K562 (cell line): ENCODE data around the gene AK4. TPM values are rescaled to one million over a fixed set of nuclear protein-coding genes. Genes with fewer than 3 reads are reported as not detected.
"Not testable (repeated sequence)": the region's sequence is repeated elsewhere in the genome, so short reads cannot be mapped to it uniquely, and the experiment has no call there.

Experiments used
- ATAC-seq: fragments of 200-7000 bp; cut with Tn5 transposase; 3 replicates; pipeline ENCODE4 v1.9.1; 2020; ENCODE audit warnings: moderate library complexity
- Bru-seq: library from RNA; stranded (reverse); fragments of 400-500 nt; gene quantifications from one replicate; lab custom pipeline; 2021; lab: Mats Ljungman, UMichigan
- BruChase-seq, 2 experiments: library from RNA; stranded (reverse); fragments of 400-500 nt; gene quantifications; one replicate each; lab custom pipeline; 2021; lab: Mats Ljungman, UMichigan
- BruUV-seq: library from RNA; stranded (reverse); fragments of 400-500 nt; replicated peaks from 2 replicates; lab custom pipeline; 2021; lab: Mats Ljungman, UMichigan
- CTCF ChIA-PET: fragments of 300-600 bp; formaldehyde crosslinking; extraction: SDS; loops from one replicate; lab custom pipeline; 2021; ENCODE audit warnings: low intra/inter-chr PET ratio; lab: Yijun Ruan, JAX
- POLR2A ChIA-PET: fragments of 300-600, 350-650 bp; sonication (Branson Sonifier 250); formaldehyde crosslinking; extraction: SDS; loops from one replicate; lab custom pipeline; 2021; ENCODE audit warnings: antibody characterized with exemption, inconsistent platforms; lab: Yijun Ruan, JAX
- DNase-seq, 4 experiments: peaks; one replicate each; pipeline versions ENCODE4 v3.0.0 to v3.0.0-alpha.2; 2011 to 2018; ENCODE audit warnings: low spot score in 3 of 4, mixed read lengths in 3 of 4; ENCODE audit errors: extremely low read depth in 1 of 4
- FAIRE-seq: peaks from 2 replicates; lab custom pipeline; 2011; peaks lifted over from hg19 to GRCh38; lab: Jason Lieb, UNC
- H2AFZ ChIP-seq: 2 replicates; pipeline ENCODE4 v1.6.0; 2011; ENCODE audit warnings: low read depth, low read length, control low read depth, inconsistent platforms
- H3K27ac ChIP-seq: fragments of 200-600 bp; 3 replicates; pipeline ENCODE4 v1.8.0; 2011; ENCODE audit warnings: low read depth, mild to moderate bottlenecking, control low read depth, inconsistent platforms, low read length, moderate library complexity, mixed read lengths; ENCODE audit errors: extremely low read depth
- H3K27me3 ChIP-seq, 2 experiments: fragments of 300-600 bp in 1 of 2; 2 replicates in 1 of 2; 3 replicates in 1 of 2; pipeline versions ENCODE4 v1.6.0 to v1.8.0; 2011; ENCODE audit warnings: inconsistent platforms in 2 of 2, low read length in 2 of 2, mild to moderate bottlenecking in 1 of 2, mixed read lengths in 1 of 2, moderate library complexity in 1 of 2; ENCODE audit not compliant: control insufficient read depth in 2 of 2, insufficient read depth in 2 of 2
- H3K36me3 ChIP-seq: fragments of 300-600 bp; 3 replicates; pipeline ENCODE4 v1.8.0; 2011; ENCODE audit warnings: mild to moderate bottlenecking, low read length, inconsistent platforms; ENCODE audit not compliant: control insufficient read depth, insufficient read depth
- H3K4me1 ChIP-seq, 2 experiments: fragments of 200-600 bp in 1 of 2; replicated peaks in 1 of 2; 2 replicates in 1 of 2; 3 replicates in 1 of 2; pipeline versions ENCODE4 v1.5.1 to v1.8.0; 2011; ENCODE audit warnings: inconsistent platforms in 2 of 2, low read length in 2 of 2, mild to moderate bottlenecking in 1 of 2, mixed read lengths in 1 of 2, moderate library complexity in 1 of 2; ENCODE audit not compliant: control insufficient read depth in 2 of 2, insufficient read depth in 2 of 2
- H3K4me2 ChIP-seq: 2 replicates; pipeline ENCODE4 v1.6.1; 2011; ENCODE audit warnings: low read length, control low read depth, inconsistent platforms, mixed read lengths; ENCODE audit not compliant: insufficient read depth
- H3K4me3 ChIP-seq: fragments of 200-600 bp; sonication (generic), shearing (Covaris generic); 2 replicates; pipeline ENCODE4 v1.5.1; 2016; ENCODE audit warnings: control low read depth, inconsistent platforms
- H3K79me2 ChIP-seq: fragments of 200-600 bp; 3 replicates; pipeline ENCODE4 v1.8.0; 2011; ENCODE audit warnings: low read length, inconsistent platforms; ENCODE audit not compliant: control insufficient read depth, insufficient read depth
- H3K9ac ChIP-seq, 2 experiments: 2 replicates each; pipeline versions ENCODE4 v1.6.0 to v1.6.1; 2011; ENCODE audit warnings: low read depth in 2 of 2, low read length in 2 of 2, control low read depth in 1 of 2, inconsistent platforms in 1 of 2, mild to moderate bottlenecking in 1 of 2, mixed read lengths in 1 of 2; ENCODE audit not compliant: insufficient read depth in 1 of 2
- H3K9me1 ChIP-seq: one replicate; pipeline ENCODE4 v1.6.0; 2011; ENCODE audit warnings: inconsistent platforms, mild to moderate bottlenecking, low read length, moderate library complexity; ENCODE audit not compliant: control insufficient read depth, insufficient read depth
- H3K9me3 ChIP-seq: replicated peaks from 2 replicates; pipeline ENCODE4 v1.5.1; 2011; ENCODE audit warnings: low read depth, low read length, inconsistent platforms; ENCODE audit not compliant: control insufficient read depth, insufficient read depth
- H4K20me1 ChIP-seq: replicated peaks from 2 replicates; pipeline ENCODE4 v1.6.1; 2011; ENCODE audit warnings: low read length, inconsistent platforms, mixed read lengths; ENCODE audit not compliant: control insufficient read depth, insufficient read depth
- NKRF ChIP-seq: fragments of 450-650 bp; IDR thresholded peaks from 2 replicates; pipeline ENCODE4 v1.6.1; 2016; ENCODE audit warnings: borderline replicate concordance
- NR2C2 ChIP-seq, 2 experiments: fragments of 200-800 bp in 1 of 2; sonication (Bioruptor generic) in 1 of 2; sonication (generic) in 1 of 2; formaldehyde crosslinking in 1 of 2; IDR thresholded peaks; 2 replicates each; pipeline versions ENCODE4 v1.6.1 to v1.8.0; 2016 to 2022; ENCODE audit warnings: mild to moderate bottlenecking in 1 of 2, missing compliant biosample characterization in 1 of 2, missing genetic modification characterization in 1 of 2, missing genetic modification reagents in 1 of 2
- NRF1 ChIP-seq, 2 experiments: fragments of 450-650 bp; IDR thresholded peaks in 1 of 2; conservative IDR thresholded peaks in 1 of 2; 2 replicates each; pipeline ENCODE4 v1.6.1; 2014; ENCODE audit warnings: mild to moderate bottlenecking in 2 of 2
- PCBP1 ChIP-seq: fragments of 200-400 bp; formaldehyde crosslinking; IDR thresholded peaks from 2 replicates; pipeline ENCODE4 v1.6.1; 2018; ENCODE audit warnings: mild to moderate bottlenecking, low read depth, low read length; ENCODE audit not compliant: poor library complexity, severe bottlenecking
- PHF8 ChIP-seq: fragments of 200-600 bp; sonication (generic); IDR thresholded peaks from 2 replicates; pipeline ENCODE4 v1.6.1; 2012; ENCODE audit warnings: mixed run types, mild to moderate bottlenecking, inconsistent platforms, low read length, moderate library complexity, borderline replicate concordance
- POLR2A ChIP-seq: fragments of 450-650 bp; conservative IDR thresholded peaks from 2 replicates; pipeline ENCODE4 v1.6.1; 2016
- U2AF1 ChIP-seq: fragments of 200-400 bp; formaldehyde crosslinking; optimal IDR thresholded peaks from 2 replicates; pipeline ENCODE3; 2017; ENCODE audit warnings: mild to moderate bottlenecking, low read depth, low read length, moderate library complexity
- WGBS: fragments of 100-300 bp; shearing (Covaris generic); methylation state at CpG from one replicate; pipeline ENCODE4 v1.1.6; 2016; ENCODE audit warnings: low coverage, mixed read lengths; ENCODE audit not compliant: insufficient coverage; ENCODE audit errors: missing lambda C conversion rate; 5-methylcytosine and 5-hydroxymethylcytosine counted together
- in situ Hi-C: fragments of 300-500 bp; cut with MboI; formaldehyde crosslinking; loops from 4 replicates; pipeline ENCODE4 v1.15.0; 2018; ENCODE audit warnings: inconsistent platforms, mixed read lengths
- intact Hi-C: fragments of 100-400 bp; cut with micrococcal nuclease; formaldehyde crosslinking; loops from 2 replicates; pipeline ENCODE4 v1.14.2; 2022
- long read RNA-seq, 3 experiments: library from polyadenylated mRNA in 2 of 3; library from RNA in 1 of 3; unstranded in 2 of 3; stranded (forward) in 1 of 3; transcript quantifications; one replicate each; pipeline ENCODE4 v2.0.0, GENCODE V29; 2019 to 2022
- polyA minus RNA-seq, 3 experiments: library from RNA; depleted of rRNA, polyadenylated mRNA; stranded (reverse); fragments of >200 nt; gene quantifications; 2 replicates each; pipeline ENCODE4 v1.2.3, GENCODE V29; 2011
- polyA plus RNA-seq, 8 experiments: library from polyadenylated mRNA; depleted of rRNA in 4 of 8; stranded (reverse) in 5 of 8; unstranded in 3 of 8; fragments of >200 nt; fragmentation: Nextera tagmentation in 2 of 8; fragmentation: Illumina TruSeq in 1 of 8; extraction: Ambion mirVana in 2 of 8; extraction: Trizol in 1 of 8; gene quantifications; 2 replicates each; pipeline versions ENCODE4 v1.2.1 to v1.2.3, GENCODE V29; 2011 to 2014; ENCODE audit warnings: inconsistent platforms in 1 of 8, missing spikeins in 1 of 8
- total RNA-seq, 7 experiments: library from RNA; depleted of rRNA in 6 of 7; stranded (reverse); fragments of >200 nt in 6 of 7; fragmentation: Illumina TruSeq in 2 of 7; extraction: Trizol in 2 of 7; gene quantifications; 2 replicates each; pipeline versions ENCODE4 v1.2.1 to v1.2.3, GENCODE V29; 2011 to 2021; ENCODE audit warnings: low replicate concordance in 1 of 7

The AK4 gene
- total RNA-seq (2011; cell fraction: chromatin; rRNA removed; ENCODE audit: low replicate concordance): 12.9 and 19.3 TPM in 2 replicates
- 6.2 and 7.2 TPM in 2 replicates for total RNA-seq (2011; cell fraction: nucleolus; rRNA removed)
- total RNA-seq (2011; cell fraction: nucleoplasm; rRNA removed): 13.3 and 19.4 TPM in 2 replicates
- total RNA-seq (2014; rRNA removed): 19.1 and 21.4 TPM in 2 replicates
- total RNA-seq (2014; rRNA removed; fragmentation: Illumina TruSeq; extraction: Trizol): 21.5 and 24.8 TPM in 2 replicates
- 10.4 and 12.0 TPM in 2 replicates for total RNA-seq (2015; rRNA removed; fragmentation: Illumina TruSeq; extraction: Trizol)
- 34.9 and 36.4 TPM in 2 replicates for total RNA-seq (2021)
- 71.2 and 96.6 TPM in 2 replicates for polyA plus RNA-seq (2011; rRNA removed)
- 43.8 and 70.9 TPM in 2 replicates for polyA plus RNA-seq (2011; cell fraction: cytosol; rRNA removed)
- polyA plus RNA-seq (2011; cell fraction: nucleus; rRNA removed): 21.2 and 33.7 TPM in 2 replicates
- 15.5 and 17.3 TPM in 2 replicates for polyA plus RNA-seq (2012)
- polyA plus RNA-seq (2014; fragmentation: Illumina TruSeq; extraction: Trizol): 32.4 and 33.1 TPM in 2 replicates
- polyA plus RNA-seq (2014; fragmentation: Nextera tagmentation; extraction: Ambion mirVana): 10 to 100 TPM; 10.9 to 15.1 TPM
- 23.3 and 24.1 TPM in 2 replicates for polyA plus RNA-seq (2014; rRNA removed)
- polyA minus RNA-seq (2011; rRNA and poly(A)+ RNA removed): 77.9 and 90.3 TPM in 2 replicates
- 22.5 and 30.3 TPM in 2 replicates for polyA minus RNA-seq (2011; cell fraction: cytosol; rRNA and poly(A)+ RNA removed)
- polyA minus RNA-seq (2011; cell fraction: nucleus; rRNA and poly(A)+ RNA removed): 9.0 and 14.2 TPM in 2 replicates
- Bru-seq, nascent RNA: percentile 73 among the genes with signal in this experiment
- percentile 67 among the genes with signal in this experiment for BruChase-seq, experiment 1, labeled RNA remaining after a 2-hour chase
- BruChase-seq, experiment 2, labeled RNA remaining after a 6-hour chase: percentile 67 among the genes with signal in this experiment
- long read RNA-seq, experiment 1, full-length matches to known transcripts: 66 of 78 reads
- long read RNA-seq, experiment 1, partial matches to known transcripts: 1 of 78 reads
- long read RNA-seq, experiment 1, other reads (novel, unspliced or antisense): 11 of 78 reads
- long read RNA-seq, experiment 2, full-length matches to known transcripts: 8 of 38 reads
- long read RNA-seq, experiment 2, partial matches to known transcripts: 1 of 38 reads
- long read RNA-seq, experiment 2, other reads (novel, unspliced or antisense): 29 of 38 reads
- long read RNA-seq, experiment 3, full-length matches to known transcripts: 37 of 45 reads
- long read RNA-seq, experiment 3, partial matches to known transcripts: 1 of 45 reads
- long read RNA-seq, experiment 3, other reads (novel, unspliced or antisense): 7 of 45 reads

- H4K20me1 ChIP-seq; DNase-seq; H3K36me3 ChIP-seq; in situ Hi-C loops; H3K9me3 ChIP-seq; H3K9me1 ChIP-seq; BruUV-seq; H3K27me3 ChIP-seq; CTCF ChIA-PET; FAIRE-seq; TF ChIP-seq NR2C2 (CRISPR knock-in tag; IDR thresholded peaks at IDR 0.05): not testable (repeated sequence)
- Histone ChIP-seq H3K9ac (peak within 1 kb of the TSS; percentile 71 to 95), H3K4me2 (peak within 1 kb of the TSS; percentile 83), H3K4me1 (peaks cover 10 to 26% of the 10 kb centered on the region in 2 experiments), H3K79me2 (peaks cover 44% of the 10 kb centered on the region), H3K27ac (peak within 1 kb of the TSS; percentile 65), H2AFZ (peak within 1 kb of the TSS; percentile 93), H3K4me3 (peak within 1 kb of the TSS; percentile 64)
- intact Hi-C loops: loop anchor here (5.0 kb wide), 2 partner anchors 59 to 81 kb away; no protein-coding TSS in a partner anchor
- POLR2A ChIA-PET: interaction anchor here (0.6 to 3.1 kb wide), 6 partner anchors 11 to 129 kb away, joined by 3 to 22 read pairs (median 4); no protein-coding TSS in a partner anchor
- 0% methylated on average over 8 of the region's 33 CpGs for WGBS
- ATAC-seq: peak; percentile 19
- TF ChIP-seq POLR2A (peak; percentile 60), NKRF (peak; percentile 3; the same call in 1 of the 2 replicates), U2AF1 (peak; percentile 5), NR2C2 (tag; IDR thresholded peaks at IDR 0.05) (peak; percentile 54; the same call in 1 of the 2 replicates), PHF8 (peak; percentile 30; the same call in 1 of the 2 replicates), NRF1 (conservative IDR thresholded peaks at IDR 0.05 in 1 of 2, IDR thresholded peaks at IDR 0.05 in 1 of 2) (peak in 1 of 2 experiments; percentile 16; a peak in 1 of 4 replicates), PCBP1 (peak; percentile 18)
These were observed at the start of gene AK4 for GRCh38 chr1:65148178-65148547. Gene AK4, plus strand, starts transcription at chr1:65148203. Its CDS starts 205 bp downstream, at chr1:65148408.
